NB4 (cell line): ENCODE measurements around the gene DCTD.

ENCODE experiments used
- DNase-seq: peaks from one replicate; pipeline ENCODE4 v3.0.0; 2010; ENCODE audit warnings: low read depth
- H3K4me3 ChIP-seq: one replicate; pipeline ENCODE4 v1.5.1; 2011; ENCODE audit warnings: mild to moderate bottlenecking, low read depth, low read length, moderate library complexity
- CTCF ChIP-seq: IDR thresholded peaks from one replicate; pipeline ENCODE4 v1.5.1; 2012; ENCODE audit warnings: low read depth, low read length
- MAX ChIP-seq: IDR thresholded peaks from 2 replicates; pipeline ENCODE4 v1.6.1; 2011; ENCODE audit warnings: low read depth, low read length
- MYC ChIP-seq: IDR thresholded peaks from 2 replicates; pipeline ENCODE4 v1.6.1; 2011; ENCODE audit warnings: low read depth, low read length
- POLR2A ChIP-seq: IDR thresholded peaks from 2 replicates; pipeline ENCODE4 v1.6.1; 2011; ENCODE audit warnings: mild to moderate bottlenecking; ENCODE audit not compliant: insufficient read length; ENCODE audit errors: extremely low read depth

DCTD gene

GRCh38 chr4:182886205-182886604, 31.0 kb downstream of the DCTD start:
- no peak overlapping the region for H3K4me3 ChIP-seq
- DNase-seq: no peak
- TF ChIP-seq CTCF (no peak), MYC (no peak), POLR2A (no peak), MAX (no peak)

GRCh38 chr4:182885738-182886077, 31.5 kb downstream of the DCTD start:
- DNase-seq: no peak
- H3K4me3 ChIP-seq: no peak overlapping the region

GRCh38 chr4:182885022-182885737, 32.0 kb downstream of the DCTD start:
- TF ChIP-seq CTCF (no peak), POLR2A (no peak), MYC (no peak), MAX (no peak)
- no peak overlapping the region for H3K4me3 ChIP-seq
- DNase-seq: no peak

More at GRCh38 chr4:182885738-182886077, 31.5 kb downstream of the DCTD start:
- TF ChIP-seq CTCF (no peak), MYC (no peak), MAX (no peak), POLR2A (no peak)

GRCh38 chr4:182884040-182884439, 33.1 kb downstream of the DCTD start:
- no peak overlapping the region for H3K4me3 ChIP-seq
- TF ChIP-seq MYC (no peak), POLR2A (no peak), CTCF (no peak)
- no peak for DNase-seq

GRCh38 chr4:182883351-182883750, 33.8 kb downstream of the DCTD start:
- no peak overlapping the region for H3K4me3 ChIP-seq
- no peak for TF ChIP-seq POLR2A
- no peak for TF ChIP-seq CTCF
- TF ChIP-seq MAX: no peak
- no peak for TF ChIP-seq MYC
- no peak for DNase-seq

GRCh38 chr4:182881914-182882313, 35.3 kb downstream of the DCTD start:
- TF ChIP-seq POLR2A (no peak), CTCF (no peak), MAX (no peak), MYC (no peak)
- DNase-seq: no peak
- no peak overlapping the region for H3K4me3 ChIP-seq
